ENCODE data around the gene YARS1. TPM values are rescaled to one million over a fixed set of nuclear protein-coding genes. Genes with fewer than 3 reads are reported as not detected.
"Not testable (repeated sequence)": the region's sequence is repeated elsewhere in the genome, so short reads cannot be mapped to it uniquely, and the experiment has no call there.

The YARS1 gene
- total RNA-seq, 1 donor from 2014 or later, result 125 TPM

DNA sequence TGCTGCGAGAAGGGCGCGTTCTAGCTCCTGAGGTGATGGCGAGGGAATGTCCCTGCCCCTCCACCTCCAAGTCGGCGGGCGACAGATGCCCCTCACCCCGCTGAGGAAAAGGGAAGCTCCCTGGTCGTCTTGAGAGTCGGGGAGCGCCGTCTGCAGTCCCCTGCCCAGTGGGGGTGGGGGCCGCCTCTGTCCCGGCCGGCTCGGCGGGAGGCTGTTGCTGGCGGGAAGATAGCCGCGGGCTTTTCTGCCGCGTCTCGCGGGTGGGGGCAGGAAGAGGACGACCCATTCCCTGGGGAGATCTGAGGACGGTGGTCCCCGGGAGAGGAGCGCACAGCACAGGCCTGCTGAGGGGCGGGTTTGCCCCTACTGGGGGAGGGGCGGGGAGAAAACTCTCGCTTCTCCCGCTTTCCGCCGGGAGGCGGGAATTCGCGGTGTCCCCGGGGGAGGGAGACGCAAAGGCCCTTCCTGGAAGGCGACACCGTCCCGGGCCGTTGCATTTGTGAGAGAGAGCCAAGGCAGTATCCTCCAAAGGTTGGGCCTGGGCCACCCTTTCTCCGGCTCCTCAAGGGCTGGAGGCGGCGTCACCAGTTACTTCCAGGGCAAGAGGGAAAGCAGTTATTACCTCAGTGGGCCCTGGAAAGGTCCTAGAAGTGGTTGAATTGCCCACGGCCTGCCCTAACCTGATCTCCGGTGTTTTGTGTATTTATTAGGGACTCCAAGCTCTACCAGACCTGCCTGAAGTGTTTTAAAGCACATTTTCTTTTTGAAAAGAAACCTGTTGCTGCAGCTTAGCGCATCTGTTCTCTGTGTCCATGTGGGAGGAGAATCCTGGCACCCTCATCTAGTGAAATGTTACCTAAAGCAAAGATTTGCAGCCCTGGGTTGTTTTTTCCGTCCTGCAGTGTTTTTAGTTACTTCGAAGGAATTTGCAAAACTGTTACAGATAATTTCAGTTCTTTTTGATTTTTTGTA lies 943 bp upstream of the YARS1 start:
- peak; percentile 93 for DNase-seq (ENCODE audit: low spot score)

DNA sequence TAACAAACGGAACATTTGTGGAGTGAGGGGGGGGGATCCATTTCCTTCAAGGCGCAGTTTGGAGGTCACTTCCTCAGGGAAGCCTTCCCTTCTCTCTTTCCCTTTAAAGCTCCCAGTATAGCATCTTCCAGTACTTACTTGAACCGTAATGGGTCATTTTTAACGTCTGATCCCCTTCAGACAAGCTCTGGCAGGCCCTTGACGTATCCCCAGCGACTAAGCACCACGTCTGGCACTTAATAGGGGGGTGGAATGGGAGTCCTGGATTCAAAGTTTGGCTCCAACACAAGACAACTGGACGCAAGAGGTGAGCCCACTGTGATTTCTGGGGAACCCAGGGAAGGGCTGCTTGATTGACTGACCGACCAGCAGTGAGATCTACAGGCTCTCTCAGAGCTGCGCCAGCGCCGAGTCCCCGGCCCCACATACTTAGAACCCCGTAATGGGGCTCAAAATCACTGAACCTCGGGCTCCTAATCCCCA lies 441 bp downstream of the YARS1 start:
- DNase-seq (ENCODE audit: low spot score), result no peak

DNA sequence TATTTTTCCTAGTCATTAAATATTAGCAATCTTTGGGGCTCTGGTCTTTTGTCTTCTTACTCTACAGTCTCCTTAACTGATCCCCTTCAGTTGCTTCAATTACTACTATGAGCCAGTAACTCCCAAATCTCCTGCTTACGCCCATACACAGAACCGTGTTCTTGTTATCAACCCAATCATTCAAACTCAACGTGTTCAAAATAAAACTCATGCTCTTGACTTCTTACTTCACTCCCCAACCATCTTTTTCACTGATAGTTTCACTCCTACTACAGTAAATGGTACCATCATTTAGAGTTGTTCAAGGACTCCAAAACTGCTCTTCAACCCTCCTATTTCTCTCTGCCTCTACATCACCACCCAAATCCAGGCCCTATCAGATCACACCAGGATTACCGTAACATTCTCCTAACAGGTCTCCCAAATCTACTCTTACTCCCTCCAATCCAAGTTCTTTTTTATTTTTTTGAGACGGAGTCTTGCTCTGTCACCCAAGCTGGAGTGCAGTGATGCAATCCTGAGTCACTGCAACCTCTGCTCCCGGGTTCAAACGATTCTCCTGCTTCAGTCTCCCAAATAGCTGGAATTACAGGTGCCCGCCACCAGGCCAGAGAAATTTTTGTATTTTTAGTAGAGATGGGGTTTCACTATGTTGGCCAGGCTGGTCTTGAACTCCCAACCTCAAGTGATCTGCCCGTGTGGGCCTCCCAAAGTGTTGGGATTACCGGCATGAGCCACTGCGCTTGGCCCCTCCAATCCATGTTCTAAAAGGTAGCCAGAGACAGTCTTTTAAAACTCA lies 3.0 kb downstream of the YARS1 start:
- DNase-seq (ENCODE audit: low spot score), result no peak

DNA sequence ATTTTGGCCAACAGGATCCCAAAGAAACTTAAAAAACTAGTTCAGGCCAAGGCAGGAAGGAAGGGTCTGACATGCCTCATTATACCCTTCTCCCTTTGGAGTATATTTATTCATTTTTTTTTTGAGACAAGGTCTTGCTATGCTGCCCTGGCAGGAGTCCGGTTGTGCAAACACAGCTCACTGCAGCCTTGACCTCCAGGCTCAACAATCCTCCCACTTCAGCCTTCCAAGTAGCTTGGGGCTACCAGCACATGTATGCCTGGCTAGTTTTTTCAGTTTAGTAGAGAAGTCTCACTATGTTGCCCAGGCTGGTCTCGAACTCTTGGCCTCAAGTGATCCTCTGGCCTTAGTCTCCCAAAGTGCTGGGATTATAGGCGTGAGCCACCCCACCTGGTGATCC lies 5.2 kb downstream of the YARS1 start:
- DNase-seq (ENCODE audit: low spot score), result no peak

DNA sequence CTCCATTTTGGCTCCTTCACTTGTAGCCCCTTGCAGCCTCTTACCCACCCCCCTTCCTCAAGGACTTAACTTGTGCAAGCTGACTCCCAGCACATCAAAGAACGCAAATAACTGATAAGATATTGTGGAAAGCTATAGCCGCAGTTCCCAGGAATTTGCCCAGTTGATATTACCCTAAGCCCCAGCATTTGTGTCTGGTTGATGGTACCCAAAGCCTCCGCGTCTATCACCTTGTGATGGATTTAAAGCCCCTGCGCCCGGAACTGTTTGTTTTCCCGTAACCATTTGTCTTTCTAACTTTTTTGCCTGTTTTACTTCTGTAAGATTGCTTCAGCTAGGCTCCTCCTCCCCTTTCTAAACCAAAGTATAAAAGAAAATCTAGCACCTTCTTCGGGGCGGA lies 5.9 kb downstream of the YARS1 start:
- DNase-seq (ENCODE audit: low spot score), result no peak

DNA sequence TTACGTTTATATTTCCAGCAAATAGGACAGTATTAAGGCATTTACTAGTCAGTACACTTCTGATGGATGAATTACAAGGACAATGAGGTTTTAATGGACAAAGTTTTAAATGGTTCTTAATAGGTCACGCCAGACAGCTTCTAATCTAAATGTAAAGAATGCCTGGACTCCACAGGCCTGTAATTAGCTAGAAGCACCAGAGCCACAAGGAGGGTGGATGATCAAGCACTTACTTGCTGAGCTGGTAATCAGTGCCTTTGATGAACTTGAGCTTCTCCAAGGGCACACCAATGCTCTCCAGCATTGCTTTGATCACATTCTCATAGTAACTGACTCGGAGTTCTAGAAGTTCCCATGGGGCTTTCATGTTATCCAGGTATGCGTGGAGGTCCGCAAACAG lies 6.8 kb downstream of the YARS1 start:
- DNase-seq (ENCODE audit: low spot score), result no peak

DNA sequence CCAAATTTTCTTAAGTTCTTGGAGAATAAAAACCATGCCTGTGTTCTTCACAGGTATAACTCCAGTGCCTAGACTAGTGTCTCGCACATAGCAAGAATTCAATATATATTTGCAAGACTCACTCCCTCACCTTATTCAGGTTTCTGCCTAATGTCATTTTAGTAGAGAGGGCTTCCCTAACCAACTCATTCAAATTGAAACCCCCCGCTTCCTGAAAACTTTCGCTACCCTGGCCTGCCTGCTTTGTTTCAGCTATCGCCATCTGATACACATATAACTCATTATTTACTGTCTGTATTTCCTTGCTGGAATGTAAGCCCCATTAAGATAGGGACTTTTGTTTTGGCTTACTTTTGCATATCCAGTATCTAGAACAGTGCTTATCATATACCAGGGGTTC lies 8.6 kb downstream of the YARS1 start:
- no peak for DNase-seq (ENCODE audit: low spot score)

DNA sequence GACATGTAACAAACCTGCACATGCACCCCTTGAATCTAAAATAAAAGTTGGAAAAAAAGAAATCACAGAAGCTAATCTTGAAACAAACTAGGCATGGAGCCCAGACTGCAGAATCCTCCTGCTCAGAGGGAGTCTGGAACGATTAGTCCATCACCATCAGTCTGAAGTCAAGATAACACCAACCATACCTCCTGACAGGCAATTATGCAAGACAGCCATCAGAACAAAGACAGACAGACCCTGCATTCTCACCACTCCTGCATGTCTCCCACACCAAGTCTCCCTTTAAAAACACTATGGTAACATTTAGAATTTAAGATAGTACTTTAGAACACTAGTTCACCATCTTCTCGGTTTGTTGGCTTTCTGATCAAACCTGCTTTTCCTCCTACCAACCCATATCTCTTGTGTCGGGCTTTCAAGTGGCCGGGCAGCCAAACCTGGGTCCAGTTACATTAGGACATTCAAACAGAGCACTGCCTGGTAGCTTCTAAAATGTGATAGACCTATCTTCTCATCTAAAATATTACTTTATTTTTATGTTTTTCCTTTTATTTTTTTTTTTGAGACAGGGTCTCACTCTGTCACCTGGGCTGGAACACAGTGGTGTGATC lies 10.1 kb downstream of the YARS1 start:
- no peak for DNase-seq (ENCODE audit: low spot score)

DNA sequence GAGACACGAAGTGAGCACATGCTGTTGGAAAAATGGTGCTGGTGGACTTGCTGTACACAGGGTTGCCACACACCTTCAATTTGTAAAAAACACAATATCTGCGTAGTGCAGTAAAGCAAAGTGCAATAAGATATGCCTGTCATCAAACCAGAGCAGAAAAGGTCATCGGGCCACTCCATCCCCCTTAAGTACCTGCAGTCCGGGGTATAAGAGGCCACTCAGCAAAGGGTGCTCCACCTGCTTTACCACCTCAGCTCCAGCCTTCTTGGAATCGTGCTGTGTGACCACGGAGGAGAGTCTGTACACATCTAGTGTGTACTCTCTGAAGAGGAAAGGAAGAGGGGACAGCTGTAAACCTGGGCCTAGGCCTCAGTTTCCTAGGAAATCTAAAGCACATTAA lies 10.9 kb downstream of the YARS1 start:
- no peak for DNase-seq (ENCODE audit: low spot score)

DNA sequence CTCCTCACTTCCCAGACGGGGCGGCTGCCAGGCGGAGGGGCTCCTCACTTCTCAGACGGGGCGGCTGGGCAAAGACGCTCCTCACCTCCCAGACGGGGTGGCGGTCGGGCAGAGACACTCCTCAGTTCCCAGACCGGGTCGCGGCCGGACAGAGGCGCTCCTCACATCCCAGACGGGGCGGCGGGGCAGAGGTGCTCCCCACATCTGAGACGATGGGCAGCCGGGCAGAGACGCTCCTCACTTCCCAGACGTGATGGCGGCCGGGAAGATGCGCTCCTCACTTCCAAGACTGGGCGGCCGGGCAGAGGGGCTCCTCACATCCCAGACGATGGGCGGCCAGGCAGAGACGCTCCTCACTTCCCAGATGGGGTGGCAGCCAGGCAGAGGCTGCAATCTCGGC lies 12.7 kb downstream of the YARS1 start:
- not testable (repeated sequence) for DNase-seq (ENCODE audit: low spot score)

DNA sequence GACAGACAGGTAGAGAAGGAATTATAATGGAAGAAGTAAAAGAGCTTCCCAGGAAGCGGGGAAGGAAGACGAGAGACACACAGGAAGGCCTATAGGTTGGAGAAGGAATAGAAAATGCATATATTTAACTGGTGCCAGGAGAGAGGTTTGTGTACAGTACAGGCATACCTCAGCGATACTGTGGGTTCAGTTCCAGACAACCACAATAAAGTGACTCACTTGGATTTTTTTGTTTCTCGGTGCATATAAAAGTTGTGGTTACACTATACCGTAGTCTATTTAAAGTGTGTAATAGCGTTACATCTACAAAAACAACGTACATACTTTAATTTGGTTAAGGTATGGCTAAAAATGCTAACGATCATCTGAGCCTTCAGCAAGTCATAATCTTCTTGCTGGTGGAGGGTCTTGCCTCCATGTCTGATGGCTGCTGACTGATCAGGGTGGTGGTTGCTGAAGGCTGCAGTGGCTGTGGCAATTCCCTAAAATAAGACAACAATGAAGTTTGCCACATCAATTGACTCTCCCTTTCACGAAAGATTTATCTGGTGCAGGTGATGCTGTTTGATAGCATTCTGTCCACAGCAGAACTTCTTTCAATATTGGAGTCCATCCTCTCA lies 16.0 kb downstream of the YARS1 start:
- DNase-seq (ENCODE audit: low spot score), result no peak

DNA sequence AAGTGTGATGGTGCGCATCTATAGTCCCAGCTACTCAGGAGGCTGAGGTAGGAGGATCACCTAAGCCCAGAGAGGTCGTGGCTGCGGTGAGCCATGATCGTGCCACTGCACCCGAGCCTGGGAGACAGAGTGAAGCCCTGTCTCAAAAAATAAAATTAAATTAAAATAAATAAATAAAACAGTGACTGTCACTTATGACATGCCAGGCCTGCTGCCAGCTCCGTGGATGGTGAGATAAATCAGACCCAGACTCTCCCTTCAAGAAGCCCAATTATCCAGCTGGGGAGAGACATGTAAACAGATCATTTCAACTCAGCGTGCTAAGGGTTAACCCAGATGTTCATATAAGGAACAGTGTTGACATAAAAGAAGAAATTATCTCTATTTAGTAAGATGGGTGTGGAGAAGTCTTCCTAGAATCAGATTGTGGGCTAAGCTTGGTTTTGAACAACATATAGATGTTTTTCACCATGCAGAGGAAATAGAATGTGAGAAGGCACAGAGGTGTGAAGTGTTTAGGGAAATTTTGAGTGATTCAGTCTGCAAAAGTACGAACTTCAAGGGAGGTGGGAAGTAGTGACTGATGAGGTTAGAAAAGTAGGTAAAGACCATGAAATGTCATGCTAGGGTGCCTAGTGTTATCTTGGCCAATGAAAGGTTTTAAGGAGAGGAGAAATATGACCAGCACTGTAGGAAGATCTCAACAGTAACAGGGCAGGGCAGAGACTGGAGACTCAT lies 18.3 kb downstream of the YARS1 start:
- DNase-seq (ENCODE audit: low spot score), result no peak

DNA sequence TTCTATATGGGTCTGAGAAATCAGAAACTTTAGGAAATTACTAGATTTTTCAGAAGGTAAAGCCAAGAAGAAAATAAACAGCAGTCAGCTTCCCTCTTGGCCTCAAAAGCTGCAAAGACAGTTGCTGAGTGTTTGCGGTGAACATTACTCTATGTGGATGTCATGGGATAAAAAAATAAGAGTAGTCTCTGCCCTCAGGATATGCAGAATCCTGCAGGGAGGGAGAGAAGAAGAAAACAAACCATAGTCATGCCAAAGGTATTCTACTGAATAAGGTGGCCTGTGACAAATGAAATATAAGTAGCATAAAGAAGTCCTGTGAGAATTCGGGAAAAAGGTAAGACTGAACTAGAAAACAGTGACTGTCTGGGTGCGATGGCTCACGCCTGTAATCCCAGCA lies 19.0 kb downstream of the YARS1 start:
- DNase-seq (ENCODE audit: low spot score), result no peak

DNA sequence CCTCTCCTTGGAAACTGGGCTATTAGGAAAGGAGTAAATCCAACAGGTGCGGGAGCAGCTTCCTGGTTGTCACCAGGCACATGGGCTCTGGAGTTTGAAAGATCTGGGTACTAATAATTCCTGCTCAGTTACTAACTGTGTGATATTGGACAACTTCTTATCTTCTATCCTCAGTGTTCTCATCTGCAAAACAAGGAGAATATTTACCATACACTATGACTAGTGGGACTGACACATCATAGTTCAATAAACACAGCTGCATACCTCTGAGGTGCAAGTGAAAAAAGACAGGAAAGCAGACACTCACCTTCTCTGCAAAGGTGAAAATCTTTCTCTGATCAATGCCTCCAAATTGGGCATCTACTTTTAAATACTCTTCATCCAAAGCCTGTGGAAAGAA lies 19.7 kb downstream of the YARS1 start:
- DNase-seq (ENCODE audit: low spot score), result no peak

DNA sequence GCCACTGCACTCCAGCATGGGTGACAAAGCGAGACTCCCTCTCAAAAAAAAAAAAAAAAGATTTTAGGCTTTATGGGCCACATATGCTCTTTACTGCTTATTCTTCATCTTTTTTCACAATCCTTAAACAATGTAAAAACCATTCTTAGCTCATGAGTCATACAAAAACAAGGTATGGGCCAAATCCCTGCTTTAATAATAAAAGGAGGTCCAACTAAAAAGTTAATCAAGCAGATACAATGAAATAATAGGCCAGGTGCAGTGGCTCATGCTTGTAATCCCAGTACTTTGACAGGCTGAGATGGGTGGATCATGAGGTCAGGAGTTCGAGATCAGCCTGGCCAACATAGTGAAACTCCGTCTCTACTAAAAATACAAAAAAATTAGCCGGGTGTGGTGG lies 21.4 kb downstream of the YARS1 start:
- DNase-seq (ENCODE audit: low spot score), result not testable (repeated sequence)

DNA sequence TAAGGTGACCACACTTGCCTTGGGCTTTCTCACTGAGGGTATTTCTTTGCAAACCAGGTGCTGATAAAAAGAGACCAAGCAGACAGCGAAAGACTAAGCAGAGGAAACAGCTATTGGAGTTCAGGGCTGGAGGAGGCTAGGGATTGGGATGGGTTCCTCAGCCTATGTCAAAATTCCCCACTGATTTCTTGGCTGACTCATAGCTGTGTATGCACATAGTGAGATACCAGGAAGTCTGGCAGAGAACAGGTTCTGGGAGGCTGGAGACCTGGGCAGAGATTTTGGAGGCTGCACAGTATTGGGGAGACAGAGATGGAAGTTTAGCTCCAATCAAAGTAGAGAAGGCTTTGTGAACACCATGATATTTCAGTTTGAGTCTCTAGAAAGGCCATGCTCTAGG lies 25.3 kb downstream of the YARS1 start:
- DNase-seq (ENCODE audit: low spot score), result no peak

DNA sequence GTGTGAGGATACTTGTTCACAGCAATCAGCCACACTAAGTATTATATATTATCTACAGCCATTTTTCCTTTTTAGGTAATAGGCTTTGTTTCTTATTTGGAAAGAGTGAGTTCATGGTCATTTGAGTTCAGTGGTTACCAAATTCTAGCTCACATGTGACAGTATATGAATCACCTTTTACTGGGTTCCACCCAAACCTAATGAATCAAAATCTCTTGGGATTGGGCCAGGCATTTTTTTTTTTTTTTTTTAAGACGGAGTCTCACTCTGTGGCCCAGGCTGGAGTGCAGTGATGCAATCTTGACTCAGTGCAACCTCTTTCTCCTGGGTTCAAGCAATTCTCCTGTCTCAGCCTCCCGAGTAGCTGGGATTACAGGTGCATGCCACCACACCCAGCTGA lies 27.8 kb downstream of the YARS1 start:
- DNase-seq (ENCODE audit: low spot score), result not testable (repeated sequence)

DNA sequence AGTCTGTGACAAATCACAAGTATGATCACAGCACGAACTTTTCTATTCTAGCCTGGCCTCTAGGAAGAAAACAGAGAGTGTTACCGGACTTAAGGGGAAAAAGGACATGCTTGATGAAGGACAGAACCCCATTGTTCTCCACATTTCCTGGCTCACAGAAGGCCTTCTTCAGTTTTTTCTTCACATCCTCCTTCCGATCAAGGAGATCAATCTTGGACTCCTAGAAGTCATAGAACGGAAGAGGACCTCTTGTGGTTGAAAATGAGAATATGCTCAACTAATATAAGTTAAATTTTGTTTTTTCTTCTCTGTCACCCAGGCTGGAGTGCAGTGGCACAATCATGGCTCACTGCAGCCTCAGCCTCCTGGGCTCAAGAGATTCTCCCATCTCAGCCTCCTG lies 30.3 kb downstream of the YARS1 start:
- DNase-seq (ENCODE audit: low spot score), result no peak

DNA sequence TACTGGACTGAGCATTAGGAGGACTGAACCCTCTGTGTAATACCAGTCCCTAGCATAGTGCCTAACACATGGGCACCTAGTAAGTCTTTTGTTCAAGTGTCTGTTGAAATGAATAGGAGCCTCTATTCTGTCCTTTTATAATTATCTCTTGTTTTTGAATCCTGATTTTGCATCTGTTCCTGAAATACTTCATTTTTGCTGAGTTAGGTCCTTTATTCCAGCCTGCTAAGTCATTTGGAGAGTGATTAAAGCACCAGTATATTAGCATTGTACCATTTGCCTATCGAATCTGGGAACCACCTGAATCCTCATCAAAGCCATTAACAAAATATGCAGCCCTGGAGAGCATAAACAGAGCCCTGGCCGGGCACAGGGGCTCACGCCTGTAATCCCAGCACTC lies 32.3 kb downstream of the YARS1 start:
- DNase-seq (ENCODE audit: low spot score), result no peak

DNA sequence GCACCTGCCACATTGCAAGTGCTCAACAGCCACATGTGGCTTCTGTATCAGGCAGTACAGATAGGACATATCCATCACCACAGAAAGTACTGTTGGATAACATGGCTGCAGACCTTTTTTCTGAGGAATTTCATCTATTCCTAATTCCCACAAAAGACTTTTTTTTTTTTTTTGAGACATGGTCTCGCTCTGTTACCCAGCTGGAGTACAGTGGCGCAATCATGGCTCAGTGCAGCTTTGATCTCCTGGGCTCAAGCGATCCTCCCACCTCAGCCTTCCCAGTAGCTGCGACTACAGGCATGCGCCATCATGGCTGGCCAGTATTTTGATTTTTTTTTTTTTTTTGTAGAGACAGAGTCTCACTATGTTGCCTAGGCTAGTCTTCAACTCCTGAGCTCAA lies 33.3 kb downstream of the YARS1 start:
- peak; percentile 12 for DNase-seq (ENCODE audit: low spot score)

DNA sequence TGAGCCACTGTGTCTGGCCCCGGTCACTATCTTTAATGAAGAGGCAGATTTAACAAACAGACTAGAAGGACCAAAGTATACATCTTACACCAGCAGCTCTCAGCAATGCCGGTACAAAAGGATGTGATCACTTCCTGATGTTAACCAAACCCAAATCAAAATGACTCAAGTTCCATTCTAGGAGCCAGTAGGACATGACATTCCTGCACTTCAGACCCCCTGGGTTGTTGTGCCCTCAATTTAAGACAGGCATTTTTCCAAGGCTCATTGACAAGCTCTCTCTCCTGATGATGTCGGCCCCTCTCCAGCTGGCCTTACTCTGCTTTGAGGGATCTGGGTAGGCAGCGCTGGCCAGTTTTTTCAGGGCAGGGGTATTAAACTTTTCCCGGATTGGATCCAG lies 35.1 kb downstream of the YARS1 start:
- DNase-seq (ENCODE audit: low spot score), result peak; percentile 9
